Suprapubic skin (tissue), 4 donors: ENCODE results near the gene TPI1. TPM values are rescaled to one million over a fixed set of nuclear protein-coding genes. Genes with fewer than 3 reads are reported as not detected.
A peak's percentile ranks its signal among the peaks of the same experiment; 100 is the strongest.

ENCODE experiments used
- DNase-seq, 2 donors: peaks; one replicate each; pipeline ENCODE4 v3.0.0-alpha.2; 2019; ENCODE audit warnings: low spot score in 2 of 2
- H3K27ac ChIP-seq: fragments of 200-600 bp; sonication (generic); one replicate; pipeline ENCODE4 v1.5.1; 2019
- H3K27me3 ChIP-seq: fragments of 200-600 bp; sonication (generic); one replicate; pipeline ENCODE4 v1.5.1; 2019
- H3K36me3 ChIP-seq: fragments of 200-600 bp; sonication (generic); one replicate; pipeline ENCODE4 v1.5.1; 2019
- H3K4me1 ChIP-seq: fragments of 200-600 bp; sonication (generic); one replicate; pipeline ENCODE4 v1.5.1; 2019
- H3K4me3 ChIP-seq: fragments of 200-600 bp; sonication (generic); one replicate; pipeline ENCODE4 v1.5.1; 2019; ENCODE audit warnings: mild to moderate bottlenecking
- H3K9me3 ChIP-seq: fragments of 200-600 bp; sonication (generic); one replicate; pipeline ENCODE4 v1.5.1; 2019
- EP300 ChIP-seq: sonication (generic); formaldehyde crosslinking; IDR thresholded peaks from one replicate; pipeline ENCODE4 v1.6.1; 2017; ENCODE audit warnings: antibody characterized with exemption
- POLR2A ChIP-seq, 2 donors: fragments of 450-650 bp; IDR thresholded peaks; one replicate each; pipeline ENCODE4 v1.6.1; 2017; ENCODE audit warnings: antibody characterized with exemption in 2 of 2, mild to moderate bottlenecking in 2 of 2, moderate library complexity in 2 of 2
- POLR2AphosphoS5 ChIP-seq, 3 donors: sonication (generic); formaldehyde crosslinking; IDR thresholded peaks; one replicate each; pipeline ENCODE4 v1.6.1; 2017; ENCODE audit warnings: antibody characterized with exemption in 3 of 3
- WGBS: methylation state at CpG from one replicate; pipeline ENCODE4 v1.1.5; 2018; 5-methylcytosine and 5-hydroxymethylcytosine counted together
- total RNA-seq, 4 donors: library from RNA; depleted of rRNA; stranded (reverse); fragments of >200 nt; gene quantifications; one replicate each; pipeline ENCODE4 v1.1.0, GENCODE V29; 2016
- TF ChIP-seq, protein P1 (sequence below), 2 donors: fragments of 200-600 bp in 1 of 2; fragments of 450-650 bp in 1 of 2; sonication (generic) in 1 of 2; IDR thresholded peaks; one replicate each; pipeline ENCODE4 v1.5.1; 2016 to 2019; ENCODE audit warnings: antibody characterized with exemption in 2 of 2, mild to moderate bottlenecking in 1 of 2, moderate library complexity in 1 of 2

The TPI1 gene
- total RNA-seq, 4 donors from 2014 or later, result 185 to 498 (median 405) TPM

DNA sequence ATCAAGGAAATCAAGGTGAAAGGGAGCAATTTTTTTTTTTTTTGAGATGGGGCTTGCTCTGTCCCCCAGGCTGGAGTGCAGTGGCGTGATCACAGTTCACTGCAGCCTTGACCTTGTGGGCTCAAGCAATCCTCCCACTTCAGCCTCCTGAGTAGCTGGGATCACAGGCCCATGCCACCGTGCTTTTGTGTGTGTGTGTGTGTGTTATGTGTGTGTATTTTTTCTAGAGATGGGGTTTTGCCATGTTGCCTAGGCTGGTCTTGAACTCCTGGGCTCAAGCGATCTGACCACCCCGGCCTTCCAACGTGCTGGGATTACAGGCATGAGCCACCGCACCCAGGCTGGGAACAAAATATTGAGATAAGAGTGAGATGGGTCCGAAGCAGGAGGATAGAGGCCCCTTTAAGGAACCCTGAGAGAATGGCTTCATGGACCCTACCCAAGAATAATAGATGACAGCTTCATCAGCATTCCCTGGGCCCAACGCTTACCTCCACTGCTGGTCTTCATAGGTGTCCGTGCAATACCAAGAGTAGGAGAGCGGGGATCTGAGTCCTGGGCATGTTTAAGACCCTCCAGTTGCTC is 17.3 kb upstream of the TPI1 start:
- H3K36me3 ChIP-seq, result peaks cover 33% of the 10 kb centered on the region
- no peak overlapping the region for H3K4me3 ChIP-seq
- no peak overlapping the region for H3K27ac ChIP-seq
- no peaks in the 10 kb centered on the region for H3K27me3 ChIP-seq
- TF ChIP-seq, protein P1, sequence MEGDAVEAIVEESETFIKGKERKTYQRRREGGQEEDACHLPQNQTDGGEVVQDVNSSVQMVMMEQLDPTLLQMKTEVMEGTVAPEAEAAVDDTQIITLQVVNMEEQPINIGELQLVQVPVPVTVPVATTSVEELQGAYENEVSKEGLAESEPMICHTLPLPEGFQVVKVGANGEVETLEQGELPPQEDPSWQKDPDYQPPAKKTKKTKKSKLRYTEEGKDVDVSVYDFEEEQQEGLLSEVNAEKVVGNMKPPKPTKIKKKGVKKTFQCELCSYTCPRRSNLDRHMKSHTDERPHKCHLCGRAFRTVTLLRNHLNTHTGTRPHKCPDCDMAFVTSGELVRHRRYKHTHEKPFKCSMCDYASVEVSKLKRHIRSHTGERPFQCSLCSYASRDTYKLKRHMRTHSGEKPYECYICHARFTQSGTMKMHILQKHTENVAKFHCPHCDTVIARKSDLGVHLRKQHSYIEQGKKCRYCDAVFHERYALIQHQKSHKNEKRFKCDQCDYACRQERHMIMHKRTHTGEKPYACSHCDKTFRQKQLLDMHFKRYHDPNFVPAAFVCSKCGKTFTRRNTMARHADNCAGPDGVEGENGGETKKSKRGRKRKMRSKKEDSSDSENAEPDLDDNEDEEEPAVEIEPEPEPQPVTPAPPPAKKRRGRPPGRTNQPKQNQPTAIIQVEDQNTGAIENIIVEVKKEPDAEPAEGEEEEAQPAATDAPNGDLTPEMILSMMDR (IDR thresholded peaks at IDR 0.05), result no peak
- TF ChIP-seq EP300, result no peak
- TF ChIP-seq POLR2AphosphoS5 (IDR thresholded peaks at IDR 0.05), result no peak
- no peak for TF ChIP-seq POLR2A (IDR thresholded peaks at IDR 0.05)
- H3K4me1 ChIP-seq, result peaks cover 24% of the 10 kb centered on the region
- no peak for DNase-seq
- H3K9me3 ChIP-seq, result no peaks in the 10 kb centered on the region
- 83% methylated on average over 10 of the region's 10 CpGs for WGBS

DNA sequence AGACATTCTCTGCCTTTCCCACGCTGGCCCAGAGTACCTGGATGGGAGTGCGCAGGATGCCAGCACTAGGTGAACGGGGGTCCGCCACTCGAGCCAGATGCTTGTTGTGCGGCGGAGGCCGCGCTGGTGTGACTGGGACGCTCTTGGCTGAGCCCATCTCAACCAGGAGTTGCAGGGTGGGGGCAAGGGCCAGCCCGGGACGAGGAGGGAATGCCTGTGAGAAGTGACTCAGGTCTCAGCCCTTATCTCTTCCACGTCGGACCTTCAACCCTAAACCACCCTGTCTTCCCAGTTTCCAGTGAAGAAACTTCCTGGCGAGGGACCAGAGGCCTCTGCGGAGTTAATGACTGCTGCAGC is 16.6 kb upstream of the TPI1 start:
- WGBS, result 32% methylated on average over 16 of the region's 16 CpGs
- TF ChIP-seq POLR2A (IDR thresholded peaks at IDR 0.05) (no peak), POLR2AphosphoS5 (IDR thresholded peaks at IDR 0.05) (no peak), EP300 (no peak)
- TF ChIP-seq, protein P1 (IDR thresholded peaks at IDR 0.05), result no peak
- Histone ChIP-seq H3K27me3 (no peaks in the 10 kb centered on the region), H3K4me3 (peak overlapping the region; percentile 64), H3K9me3 (no peaks in the 10 kb centered on the region), H3K4me1 (peaks cover 24% of the 10 kb centered on the region), H3K27ac (no peak overlapping the region), H3K36me3 (peaks cover 31% of the 10 kb centered on the region)
- DNase-seq, result no peak

GRCh38 chr12:6851153-6851920 is 16.0 kb upstream of the TPI1 start, which contains the start of gene CDCA3:
Gene CDCA3 (minus strand): TSS chr12:6851286. CDS start chr12:6850952, 334 bp downstream.
- under 1% methylated on average over 24 of the region's 37 CpGs for WGBS
- TF ChIP-seq POLR2A (IDR thresholded peaks at IDR 0.05) (peak in 1 of 2 donors; percentile 76), EP300 (no peak), POLR2AphosphoS5 (IDR thresholded peaks at IDR 0.05) (peak in 2 of 3 donors; percentile 25 to 81)
- TF ChIP-seq, protein P1 (IDR thresholded peaks at IDR 0.05), result no peak

GRCh38 chr12:6851921-6852650 is 15.2 kb upstream of the TPI1 start, which contains the start of gene USP5:
Gene USP5 (plus strand): TSS chr12:6852150. CDS start chr12:6852180, 30 bp downstream.
- peaks cover 33% of the 10 kb centered on the region for H3K36me3 ChIP-seq
- under 1% methylated on average over 29 of the region's 65 CpGs for WGBS
- H3K27ac ChIP-seq, result peak within 1 kb of the TSS; percentile 85
- TF ChIP-seq, protein P1 (IDR thresholded peaks at IDR 0.05), result no peak
- TF ChIP-seq POLR2AphosphoS5 (IDR thresholded peaks at IDR 0.05), result peak in 2 of 3 donors; percentile 64 to 87
- no peaks in the 10 kb centered on the region for H3K9me3 ChIP-seq
- no peaks in the 10 kb centered on the region for H3K27me3 ChIP-seq
- H3K4me1 ChIP-seq, result peaks cover 24% of the 10 kb centered on the region
- peak within 1 kb of the TSS; percentile 64 for H3K4me3 ChIP-seq
- peak; percentile 99 for DNase-seq

More at GRCh38 chr12:6851153-6851920, 16.0 kb upstream of the TPI1 start, which contains the start of gene CDCA3:
- peaks cover 31% of the 10 kb centered on the region for H3K36me3 ChIP-seq
- no peaks in the 10 kb centered on the region for H3K27me3 ChIP-seq
- H3K9me3 ChIP-seq, result no peaks in the 10 kb centered on the region
- H3K4me3 ChIP-seq, result peak within 1 kb of the TSS; percentile 64
- H3K27ac ChIP-seq, result peak within 1 kb of the TSS; percentile 85
- peaks cover 24% of the 10 kb centered on the region for H3K4me1 ChIP-seq
- peak; percentile 98 for DNase-seq
